K562 (cell line): ENCODE results near the gene SLC29A2. TPM values are rescaled to one million over a fixed set of nuclear protein-coding genes. Genes with fewer than 3 reads are reported as not detected.
A peak's percentile ranks its signal among the peaks of the same experiment; 100 is the strongest.

Experiments
- AFF4 ChIP-seq: sonication (generic); formaldehyde crosslinking; IDR thresholded peaks from 2 replicates; pipeline ENCODE4 v1.8.0; 2023; ENCODE audit warnings: mild to moderate bottlenecking, missing genetic modification reagents
- ARHGAP35 ChIP-seq: fragments of 450-650 bp; IDR thresholded peaks from 2 replicates; pipeline ENCODE4 v1.6.1; 2018; ENCODE audit not compliant: partially characterized antibody
- CEBPG ChIP-seq, 3 experiments: fragments of 200-800 bp in 1 of 3; sonication (Bioruptor generic) in 1 of 3; sonication (generic) in 1 of 3; formaldehyde crosslinking in 1 of 3; IDR thresholded peaks in 2 of 3; conservative IDR thresholded peaks in 1 of 3; 2 replicates each; pipeline versions ENCODE4 v1.6.1 to v1.8.0; 2016 to 2022; ENCODE audit warnings: missing compliant biosample characterization in 2 of 3, missing genetic modification characterization in 2 of 3, mild to moderate bottlenecking in 1 of 3, missing genetic modification reagents in 1 of 3
- CUX1 ChIP-seq: fragments of 200-800 bp; sonication (Bioruptor generic); IDR thresholded peaks from 2 replicates; pipeline ENCODE4 v1.6.1; 2016; ENCODE audit warnings: missing genetic modification characterization, missing compliant biosample characterization
- E2F8 ChIP-seq: fragments of 450-650 bp; IDR thresholded peaks from 2 replicates; pipeline ENCODE4 v1.7.1; 2018; ENCODE audit warnings: mild to moderate bottlenecking, low read depth; ENCODE audit not compliant: partially characterized antibody
- ETV5 ChIP-seq: sonication (generic); formaldehyde crosslinking; IDR thresholded peaks from 2 replicates; pipeline ENCODE4 v1.4.0; 2020; ENCODE audit warnings: low read depth, mild to moderate bottlenecking, missing genetic modification reagents
- HDAC2 ChIP-seq: fragments of 450-650 bp; IDR thresholded peaks from 2 replicates; pipeline ENCODE4 v1.6.1; 2016; ENCODE audit warnings: mild to moderate bottlenecking
- MAZ ChIP-seq, 2 experiments: fragments of 450-650 bp in 1 of 2; sonication (generic) in 1 of 2; formaldehyde crosslinking; IDR thresholded peaks in 1 of 2; conservative IDR thresholded peaks in 1 of 2; 2 replicates each; pipeline versions ENCODE4 v1.4.0 to v1.5.0; 2020; ENCODE audit warnings: mild to moderate bottlenecking in 1 of 2, missing genetic modification reagents in 1 of 2
- MIER1 ChIP-seq: fragments of 450-650 bp; IDR thresholded peaks from 2 replicates; pipeline ENCODE4 v1.6.1; 2016; ENCODE audit warnings: antibody characterized with exemption, mild to moderate bottlenecking, low read depth
- NBN ChIP-seq: fragments of 450-650 bp; IDR thresholded peaks from 2 replicates; pipeline ENCODE4 v1.6.1; 2016; ENCODE audit warnings: low read depth, mild to moderate bottlenecking
- RBFOX2 ChIP-seq: fragments of 200-400 bp; formaldehyde crosslinking; IDR thresholded peaks from 2 replicates; pipeline ENCODE4 v1.6.1; 2017; ENCODE audit warnings: low read depth, mild to moderate bottlenecking, low read length, moderate library complexity
- SIRT6 ChIP-seq: IDR thresholded peaks from one replicate; pipeline ENCODE4 v1.6.1; 2012; ENCODE audit warnings: low read depth, mild to moderate bottlenecking, control low read depth, inconsistent platforms, low read length, moderate library complexity
- SREBF1 ChIP-seq: fragments of 150-350 bp; IDR thresholded peaks from 2 replicates; pipeline ENCODE4 v1.6.1; 2014; ENCODE audit warnings: antibody characterized with exemption, low read depth, low read length, borderline replicate concordance
- TFAM ChIP-seq: fragments of 250-450 bp; sonication (Bioruptor Pico); conservative IDR thresholded peaks from 2 replicates; pipeline ENCODE4 v1.5.0; 2021; ENCODE audit warnings: mild to moderate bottlenecking, moderate library complexity
- ZBTB17 ChIP-seq: fragments of 450-650 bp; formaldehyde crosslinking; IDR thresholded peaks from 2 replicates; pipeline ENCODE4 v1.4.0; 2020; ENCODE audit warnings: mild to moderate bottlenecking
- ZFP36 ChIP-seq: fragments of 150-350 bp; IDR thresholded peaks from 2 replicates; pipeline ENCODE4 v1.6.1; 2018; ENCODE audit warnings: low read length, low read depth; ENCODE audit not compliant: partially characterized antibody
- polyA plus RNA-seq, 8 experiments: library from polyadenylated mRNA; depleted of rRNA in 4 of 8; stranded (reverse) in 5 of 8; unstranded in 3 of 8; fragments of >200 nt; fragmentation: Nextera tagmentation in 2 of 8; fragmentation: Illumina TruSeq in 1 of 8; extraction: Ambion mirVana in 2 of 8; extraction: Trizol in 1 of 8; gene quantifications; 2 replicates each; pipeline versions ENCODE4 v1.2.1 to v1.2.3, GENCODE V29; 2011 to 2014; ENCODE audit warnings: inconsistent platforms in 1 of 8, missing spikeins in 1 of 8
- total RNA-seq, 7 experiments: library from RNA; depleted of rRNA in 6 of 7; stranded (reverse); fragments of >200 nt in 6 of 7; fragmentation: Illumina TruSeq in 2 of 7; extraction: Trizol in 2 of 7; gene quantifications; 2 replicates each; pipeline versions ENCODE4 v1.2.1 to v1.2.3, GENCODE V29; 2011 to 2021; ENCODE audit warnings: low replicate concordance in 1 of 7

SLC29A2 gene
- total and polyA plus RNA-seq, 9 of the 15 experiments (the other 6 are each of a cell fraction or from before 2014, with no cell fraction given): 2.4 to 48.6 (median 14.2) TPM

- TF ChIP-seq CUX1 (no peak), TFAM (CRISPR knock-in tag) (no peak), ZFP36 (no peak), SREBF1 (no peak), MIER1 (peak; percentile 84; the same call in 1 of the 2 replicates), RBFOX2 (no peak), SIRT6 (no peak), ZBTB17 (CRISPR knock-in tag) (no peak), MAZ (CRISPR knock-in tag; conservative IDR thresholded peaks at IDR 0.05 in 1 of 2, IDR thresholded peaks at IDR 0.05 in 1 of 2) (0 out of 4 replicates have a peak, but pooled peaks of 1 of the 2 experiments have one; percentile 3), HDAC2 (0 out of 2 replicates have a peak, but pooled peaks have one; percentile 5), ETV5 (CRISPR knock-in tag) (no peak), E2F8 (no peak), CEBPG (CRISPR knock-in tag; IDR thresholded peaks at IDR 0.05) (no peak), CEBPG (tag; conservative IDR thresholded peaks at IDR 0.05 in 1 of 2, IDR thresholded peaks at IDR 0.05 in 1 of 2) (no peak), ARHGAP35 (no peak), AFF4 (CRISPR knock-in tag) (0 out of 2 replicates have a peak, but pooled peaks have one; percentile 6), NBN (no peak)
Observed at GRCh38 chr11:66418986-66419308, 47.4 kb upstream of the SLC29A2 start (continued).
